A549 (cell line): Measurements from ENCODE around the gene EIF3A.

ENCODE experiments used
- BCL3 ChIP-seq: fragments of >200 bp; sonication (Bioruptor Twin); formaldehyde crosslinking; IDR thresholded peaks from 3 replicates; pipeline ENCODE4 v1.6.1; 2016
- EP300 ChIP-seq, 2 experiments: fragments of >200 bp; sonication (Bioruptor Twin); formaldehyde crosslinking; IDR thresholded peaks; 2 replicates in 1 of 2; 3 replicates in 1 of 2; pipeline ENCODE4 v1.6.1; 2016 to 2017
- ESRRA ChIP-seq: fragments of 150-350 bp; IDR thresholded peaks from 2 replicates; pipeline ENCODE4 v1.6.1; 2014; ENCODE audit warnings: mild to moderate bottlenecking, low read length, borderline replicate concordance
- MAX ChIP-seq: IDR thresholded peaks from 2 replicates; pipeline ENCODE4 v1.6.1; 2012
- NPAS2 ChIP-seq: fragments of 250-450 bp; sonication (Bioruptor Pico); IDR thresholded peaks from 2 replicates; pipeline ENCODE4 v1.8.0; 2022; ENCODE audit warnings: mild to moderate bottlenecking, moderate library complexity, borderline replicate concordance
- NR3C1 ChIP-seq: fragments of >200 bp; sonication (Bioruptor Twin); formaldehyde crosslinking; IDR thresholded peaks from 3 replicates; pipeline ENCODE4 v1.6.1; 2017
- PHF8 ChIP-seq: fragments of 200-600 bp; sonication (generic); IDR thresholded peaks from 2 replicates; pipeline ENCODE4 v1.6.1; 2016; ENCODE audit warnings: low read depth, mild to moderate bottlenecking, antibody characterized with exemption, moderate library complexity, borderline replicate concordance
- POLR2A ChIP-seq: IDR thresholded peaks from 2 replicates; pipeline ENCODE4 v1.6.1; 2012; ENCODE audit warnings: mild to moderate bottlenecking, low read length
- SMC3 ChIP-seq: fragments of >200 bp; sonication (Bioruptor Twin); formaldehyde crosslinking; IDR thresholded peaks from 3 replicates; pipeline ENCODE4 v1.6.1; 2018; ENCODE audit warnings: inconsistent platforms
- SREBF2 ChIP-seq: fragments of 450-650 bp; IDR thresholded peaks from 2 replicates; pipeline ENCODE4 v1.6.1; 2014; ENCODE audit warnings: mild to moderate bottlenecking, moderate library complexity
- USF2 ChIP-seq: fragments of 450-650 bp; IDR thresholded peaks from 2 replicates; pipeline ENCODE4 v1.6.1; 2014; ENCODE audit warnings: antibody characterized with exemption
- TF ChIP-seq, protein P1 (sequence below): fragments of >200 bp; sonication (Bioruptor Twin); formaldehyde crosslinking; IDR thresholded peaks from 3 replicates; pipeline ENCODE4 v1.5.1; 2016

- TF ChIP-seq NR3C1 (no peak), BCL3 (no peak), SREBF2 (no peak), SMC3 (no peak), POLR2A (no peak), USF2 (no peak), NPAS2 (CRISPR knock-in tag) (no peak), EP300 (IDR thresholded peaks at IDR 0.05) (no peak), MAX (no peak), ESRRA (no peak), PHF8 (no peak)
- TF ChIP-seq, protein P1, sequence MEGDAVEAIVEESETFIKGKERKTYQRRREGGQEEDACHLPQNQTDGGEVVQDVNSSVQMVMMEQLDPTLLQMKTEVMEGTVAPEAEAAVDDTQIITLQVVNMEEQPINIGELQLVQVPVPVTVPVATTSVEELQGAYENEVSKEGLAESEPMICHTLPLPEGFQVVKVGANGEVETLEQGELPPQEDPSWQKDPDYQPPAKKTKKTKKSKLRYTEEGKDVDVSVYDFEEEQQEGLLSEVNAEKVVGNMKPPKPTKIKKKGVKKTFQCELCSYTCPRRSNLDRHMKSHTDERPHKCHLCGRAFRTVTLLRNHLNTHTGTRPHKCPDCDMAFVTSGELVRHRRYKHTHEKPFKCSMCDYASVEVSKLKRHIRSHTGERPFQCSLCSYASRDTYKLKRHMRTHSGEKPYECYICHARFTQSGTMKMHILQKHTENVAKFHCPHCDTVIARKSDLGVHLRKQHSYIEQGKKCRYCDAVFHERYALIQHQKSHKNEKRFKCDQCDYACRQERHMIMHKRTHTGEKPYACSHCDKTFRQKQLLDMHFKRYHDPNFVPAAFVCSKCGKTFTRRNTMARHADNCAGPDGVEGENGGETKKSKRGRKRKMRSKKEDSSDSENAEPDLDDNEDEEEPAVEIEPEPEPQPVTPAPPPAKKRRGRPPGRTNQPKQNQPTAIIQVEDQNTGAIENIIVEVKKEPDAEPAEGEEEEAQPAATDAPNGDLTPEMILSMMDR = no peak
Observed at GRCh38 chr10:119060107-119060506, 20.5 kb downstream of the EIF3A start.
